Mesodermal cell (in vitro differentiated cells): ENCODE measurements around the gene CDK2.

Source experiments
- H3K27ac ChIP-seq: 2 replicates; pipeline ENCODE4 v1.7.0; 2013; ENCODE audit warnings: mild to moderate bottlenecking, low read depth, low read length, moderate library complexity; ENCODE audit not compliant: severe bottlenecking
- H3K36me3 ChIP-seq: 2 replicates; pipeline ENCODE4 v1.7.1; 2013; ENCODE audit warnings: mild to moderate bottlenecking, low read length, moderate library complexity; ENCODE audit not compliant: control insufficient read depth, insufficient read depth
- H3K4me1 ChIP-seq: one replicate; pipeline ENCODE4 v1.7.1; 2013; ENCODE audit warnings: mild to moderate bottlenecking, low read length; ENCODE audit not compliant: insufficient read depth, control insufficient read depth, poor library complexity, severe bottlenecking
- H3K4me3 ChIP-seq: 2 replicates; pipeline ENCODE4 v1.7.0; 2013; ENCODE audit warnings: low read length, control low read depth, mild to moderate bottlenecking; ENCODE audit not compliant: insufficient read depth, poor library complexity, severe bottlenecking; ENCODE audit errors: extremely low read depth
- H3K9me3 ChIP-seq: 2 replicates; pipeline ENCODE4 v1.7.1; 2013; ENCODE audit warnings: mild to moderate bottlenecking, low read length, moderate library complexity; ENCODE audit not compliant: control insufficient read depth
- WGBS, 2 experiments: methylation state at CpG; one replicate each; pipeline ENCODE4 v1.1.5; 2013; ENCODE audit warnings: missing lambda C conversion rate in 2 of 2; ENCODE audit not compliant: insufficient coverage in 2 of 2; 5-methylcytosine and 5-hydroxymethylcytosine counted together

Gene CDK2

DNA sequence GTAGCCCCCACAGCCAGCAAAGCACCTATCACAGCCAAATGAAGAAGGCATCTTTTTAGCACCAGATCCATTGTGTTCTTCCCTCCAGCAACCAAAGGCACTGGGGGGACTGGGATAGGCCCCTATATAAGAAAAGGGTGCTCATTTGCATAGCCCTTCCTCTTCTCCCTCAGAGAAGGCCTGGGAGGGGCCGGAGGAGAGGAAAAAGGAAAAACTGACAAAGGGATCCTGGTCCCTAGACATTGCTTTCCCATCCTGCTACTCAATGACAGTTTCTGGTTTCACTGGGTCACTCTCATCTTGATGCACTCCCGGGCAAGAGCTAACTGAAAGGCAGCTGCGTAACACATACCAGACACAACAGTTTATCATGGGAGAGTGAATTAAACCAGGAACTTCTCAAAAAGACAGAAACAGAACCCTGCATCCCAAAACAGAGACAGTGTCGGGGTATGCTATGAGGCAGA, 656 bp upstream of the CDK2 start, which contains the start of gene PMEL:
PMEL (minus strand) TSS at position 102 of the 467 bp plus-strand sequence; CDS start at position 71, 31 bp downstream.
- Histone ChIP-seq H3K9me3 (no peaks in the 10 kb centered on the region), H3K36me3 (peaks cover 32% of the 10 kb centered on the region), H3K27ac (peak within 1 kb of the TSS; percentile 80), H3K4me1 (peaks cover 16% of the 10 kb centered on the region), H3K4me3 (peak within 1 kb of the TSS; percentile 91)
- WGBS, 2 experiments: 9 to 50% methylated on average over 1 of the region's 4 CpGs

- H3K9me3 ChIP-seq: no peaks in the 10 kb centered on the region
- H3K27ac ChIP-seq: no peak overlapping the region
- H3K36me3 ChIP-seq: peaks cover 45% of the 10 kb centered on the region
- WGBS, 2 experiments: 94% methylated on average over 3 of the region's 4 CpGs; no CpG with 5 or more reads in 1 of the 2 experiments
- H3K4me1 ChIP-seq: peaks cover 31% of the 10 kb centered on the region
- no peak overlapping the region for H3K4me3 ChIP-seq
Observed at GRCh38 chr12:55969356-55969755, 2.7 kb downstream of the CDK2 start.

- peaks cover 53% of the 10 kb centered on the region for H3K36me3 ChIP-seq
- H3K9me3 ChIP-seq: no peaks in the 10 kb centered on the region
- 83 to 96% methylated on average over 3 to 5 of the region's 7 CpGs for WGBS, 2 experiments
- H3K4me1 ChIP-seq: peaks cover 32% of the 10 kb centered on the region
- no peak overlapping the region for H3K4me3 ChIP-seq
- H3K27ac ChIP-seq: no peak overlapping the region
Observed at GRCh38 chr12:55970775-55971174, 4.1 kb downstream of the CDK2 start.

DNA sequence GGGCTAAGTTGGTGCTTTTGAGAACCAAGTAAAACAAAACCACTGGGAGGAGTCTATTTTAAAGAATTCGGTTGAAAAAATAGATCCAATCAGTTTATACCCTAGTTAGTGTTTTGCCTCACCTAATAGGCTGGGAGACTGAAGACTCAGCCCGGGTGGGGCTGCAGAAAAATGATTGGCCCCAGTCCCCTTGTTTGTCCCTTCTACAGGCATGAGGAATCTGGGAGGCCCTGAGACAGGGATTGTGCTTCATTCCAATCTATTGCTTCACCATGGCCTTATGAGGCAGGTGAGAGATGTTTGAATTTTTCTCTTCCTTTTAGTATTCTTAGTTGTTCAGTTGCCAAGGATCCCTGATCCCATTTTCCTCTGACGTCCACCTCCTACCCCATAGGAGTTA, 5.4 kb downstream of the CDK2 start:
- Histone ChIP-seq H3K4me1 (peaks cover 25% of the 10 kb centered on the region), H3K4me3 (peak overlapping the region; percentile 49), H3K9me3 (no peaks in the 10 kb centered on the region), H3K36me3 (peaks cover 66% of the 10 kb centered on the region), H3K27ac (peak overlapping the region; percentile 89)
- WGBS, 2 experiments: 43 to 85% methylated on average over 1 of the region's 3 CpGs

- H3K4me1 ChIP-seq: peaks cover 24% of the 10 kb centered on the region
- no peaks in the 10 kb centered on the region for H3K9me3 ChIP-seq
- H3K4me3 ChIP-seq: peak overlapping the region; percentile 49
- H3K27ac ChIP-seq: peak overlapping the region; percentile 89
- peaks cover 70% of the 10 kb centered on the region for H3K36me3 ChIP-seq
- WGBS, 2 experiments: no CpG with 5 or more reads among the region's 1 CpG
Observed at GRCh38 chr12:55972456-55972855, 5.8 kb downstream of the CDK2 start.

GRCh38 chr12:55972911-55973598, 6.4 kb downstream of the CDK2 start:
- Histone ChIP-seq H3K27ac (peak overlapping the region; percentile 89), H3K4me3 (peak overlapping the region; percentile 49), H3K4me1 (peaks cover 18% of the 10 kb centered on the region), H3K36me3 (peaks cover 72% of the 10 kb centered on the region), H3K9me3 (no peaks in the 10 kb centered on the region)
- WGBS, 2 experiments: 21 to 24% methylated on average over 15 to 17 of the region's 18 CpGs

- Histone ChIP-seq H3K9me3 (no peaks in the 10 kb centered on the region), H3K27ac (peak within 1 kb of the TSS; percentile 89), H3K36me3 (peaks cover 73% of the 10 kb centered on the region), H3K4me1 (peaks cover 18% of the 10 kb centered on the region), H3K4me3 (peak within 1 kb of the TSS; percentile 100)
- 0 to 1% methylated on average over 25 to 28 of the region's 39 CpGs for WGBS, 2 experiments
Observed at GRCh38 chr12:55973599-55974307, 7.1 kb downstream of the CDK2 start, which contains the start of gene RAB5B. RAB5B (plus strand) TSS chr12:55974078; CDS start chr12:55986961, 12,883 bp downstream.

DNA sequence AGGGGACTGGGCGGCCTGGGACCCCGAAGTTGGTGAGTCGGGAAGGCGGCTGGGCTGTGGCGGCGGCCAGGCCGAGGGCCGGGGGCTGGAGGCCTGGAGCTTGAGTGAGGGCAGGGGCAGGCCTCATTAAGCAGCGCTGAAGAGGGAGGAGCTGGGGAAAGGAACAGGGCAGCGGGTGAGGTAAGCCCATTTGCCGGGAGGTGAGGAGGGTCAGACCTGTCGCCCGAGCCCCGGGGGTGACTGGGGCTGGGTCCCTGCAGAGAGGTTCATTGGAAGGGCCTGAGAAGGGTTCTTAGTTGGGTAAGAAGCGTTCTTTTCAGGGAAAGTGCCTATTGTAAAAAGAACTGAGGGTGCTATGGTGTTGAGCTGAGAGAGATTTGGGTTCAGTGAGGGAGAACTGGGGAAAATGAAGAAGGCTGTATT, 7.7 kb downstream of the CDK2 start:
- H3K4me3 ChIP-seq: peak overlapping the region; percentile 100
- 0% methylated on average over 11 to 15 of the region's 15 CpGs for WGBS, 2 experiments
- H3K9me3 ChIP-seq: no peaks in the 10 kb centered on the region
- H3K27ac ChIP-seq: peak overlapping the region; percentile 88
- peaks cover 73% of the 10 kb centered on the region for H3K36me3 ChIP-seq
- peaks cover 18% of the 10 kb centered on the region for H3K4me1 ChIP-seq

DNA sequence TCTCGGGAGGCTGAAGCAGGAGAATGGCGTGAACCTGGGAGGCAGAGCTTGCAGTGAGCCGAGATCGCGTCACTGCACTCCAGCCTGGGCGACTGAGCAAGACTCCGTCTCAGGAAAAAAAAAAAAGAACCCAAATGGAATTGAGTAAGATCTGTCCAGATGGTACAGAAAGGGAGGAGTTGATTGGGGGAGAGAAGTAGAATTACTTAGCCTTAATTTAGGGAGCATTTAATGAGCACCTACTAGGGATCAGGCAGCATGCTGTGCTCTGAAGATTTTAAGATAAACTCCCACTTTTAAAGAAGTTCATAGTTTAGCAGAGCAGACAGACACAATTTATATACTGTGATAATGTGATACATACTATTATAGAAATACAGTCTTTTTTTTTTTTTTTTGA, 11.8 kb downstream of the CDK2 start:
- WGBS, 2 experiments: 94 to 100% methylated on average over 7 of the region's 7 CpGs
- Histone ChIP-seq H3K27ac (no peak overlapping the region), H3K9me3 (no peaks in the 10 kb centered on the region), H3K36me3 (peaks cover 80% of the 10 kb centered on the region), H3K4me3 (no peak overlapping the region), H3K4me1 (peaks cover 4% of the 10 kb centered on the region)

DNA sequence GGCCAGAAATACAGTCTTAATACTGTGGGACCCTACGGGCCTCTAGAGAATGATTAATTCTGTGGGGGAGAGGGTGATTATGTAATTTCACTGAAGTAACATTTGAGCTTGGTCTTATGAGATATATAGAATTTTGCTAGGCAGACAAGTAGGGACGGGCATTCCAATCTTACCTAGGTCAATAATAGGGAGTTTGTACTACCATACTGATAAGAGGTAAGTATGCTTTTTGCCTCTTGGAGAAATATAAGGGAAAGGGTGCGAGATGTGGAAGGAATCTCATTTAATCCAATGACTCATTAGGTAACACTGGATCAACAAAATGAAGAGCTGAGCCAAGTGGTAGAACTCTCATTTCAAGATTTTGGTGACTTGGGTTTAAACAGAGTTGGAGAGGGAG, 12.4 kb downstream of the CDK2 start:
- Histone ChIP-seq H3K4me1 (peaks cover 4% of the 10 kb centered on the region), H3K9me3 (no peaks in the 10 kb centered on the region), H3K36me3 (peaks cover 87% of the 10 kb centered on the region), H3K27ac (no peak overlapping the region), H3K4me3 (no peak overlapping the region)
- 92 to 100% methylated on average over 2 to 3 of the region's 3 CpGs for WGBS, 2 experiments
